ENCODE data around the gene CREBZF. TPM values are rescaled to one million over a fixed set of nuclear protein-coding genes. Genes with fewer than 3 reads are reported as not detected.
A peak's percentile ranks its signal among the peaks of the same experiment; 100 is the strongest.

The CREBZF gene, protein sequence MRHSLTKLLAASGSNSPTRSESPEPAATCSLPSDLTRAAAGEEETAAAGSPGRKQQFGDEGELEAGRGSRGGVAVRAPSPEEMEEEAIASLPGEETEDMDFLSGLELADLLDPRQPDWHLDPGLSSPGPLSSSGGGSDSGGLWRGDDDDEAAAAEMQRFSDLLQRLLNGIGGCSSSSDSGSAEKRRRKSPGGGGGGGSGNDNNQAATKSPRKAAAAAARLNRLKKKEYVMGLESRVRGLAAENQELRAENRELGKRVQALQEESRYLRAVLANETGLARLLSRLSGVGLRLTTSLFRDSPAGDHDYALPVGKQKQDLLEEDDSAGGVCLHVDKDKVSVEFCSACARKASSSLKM
- total RNA-seq (2014; rRNA removed; shearing (Covaris generic)) = 23.7 and 24.0 TPM in 2 replicates
- polyA plus RNA-seq (2015; cell fraction: cytosol; rRNA removed) = 20.6 and 21.1 TPM in 2 replicates
- polyA plus RNA-seq (2015; cell fraction: nucleus; rRNA removed) = 136 and 153 TPM in 2 replicates

DNA sequence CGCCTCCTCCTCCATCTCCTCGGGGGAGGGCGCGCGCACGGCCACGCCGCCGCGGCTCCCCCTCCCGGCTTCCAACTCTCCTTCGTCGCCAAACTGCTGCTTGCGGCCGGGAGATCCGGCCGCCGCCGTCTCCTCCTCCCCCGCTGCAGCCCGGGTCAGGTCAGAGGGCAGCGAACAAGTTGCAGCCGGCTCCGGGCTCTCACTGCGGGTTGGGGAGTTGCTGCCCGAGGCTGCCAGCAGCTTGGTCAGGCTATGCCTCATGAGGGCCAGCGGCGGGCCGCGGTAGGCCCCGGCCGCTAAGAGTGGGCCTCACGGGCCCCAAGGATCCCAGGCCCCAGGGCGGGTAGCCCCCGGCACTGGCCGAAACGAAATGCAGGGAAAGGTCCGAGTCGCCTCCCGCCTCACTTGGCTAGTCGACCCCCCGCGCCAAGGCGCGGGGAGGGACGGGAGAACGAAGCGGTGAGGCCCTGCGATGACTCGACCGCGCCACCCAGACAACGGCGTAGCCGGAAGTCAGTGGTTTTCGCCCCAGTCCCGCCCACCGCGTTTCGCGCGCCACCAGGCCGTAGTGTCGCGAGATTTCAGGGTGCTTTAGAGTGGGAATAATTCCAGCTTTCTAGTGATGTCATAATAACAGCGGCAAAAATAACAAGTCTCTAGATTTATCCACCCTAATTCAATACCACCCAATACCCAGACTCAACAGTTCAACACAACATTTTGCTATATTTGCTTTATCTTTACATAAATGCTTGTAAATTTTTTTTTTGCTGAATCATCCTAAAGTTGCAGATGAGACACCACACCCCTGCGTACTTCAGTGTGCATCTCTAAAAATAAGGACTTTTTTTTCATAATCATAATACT is at the start of gene CREBZF:
Gene CREBZF, minus strand, starts transcription at position 515 of the 867 bp plus-strand sequence. Its CDS starts 254 bp downstream, at position 261.
- peak; percentile 91 for DNase-seq (ENCODE audit: low read depth)

DNA sequence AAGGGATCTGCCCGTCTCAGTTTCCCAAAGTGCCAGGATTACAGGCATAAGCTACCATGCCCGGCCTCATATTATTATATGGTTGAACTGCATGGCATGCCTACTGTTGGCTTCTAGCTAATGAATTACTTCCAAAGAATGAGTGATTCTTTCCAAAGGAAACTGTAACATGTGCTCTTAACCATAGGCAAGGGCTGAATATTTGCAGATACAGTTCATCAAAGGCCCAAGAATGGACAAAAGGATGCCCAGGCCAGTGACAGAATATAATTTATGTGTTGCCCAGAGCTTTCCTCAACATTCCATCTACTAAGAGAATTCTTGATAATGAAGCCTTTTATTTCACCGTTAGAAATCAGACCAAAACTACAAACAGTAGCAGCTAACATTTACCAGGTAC is 48.0 kb upstream of the CREBZF start:
- no peak for DNase-seq (ENCODE audit: low read depth)

DNA sequence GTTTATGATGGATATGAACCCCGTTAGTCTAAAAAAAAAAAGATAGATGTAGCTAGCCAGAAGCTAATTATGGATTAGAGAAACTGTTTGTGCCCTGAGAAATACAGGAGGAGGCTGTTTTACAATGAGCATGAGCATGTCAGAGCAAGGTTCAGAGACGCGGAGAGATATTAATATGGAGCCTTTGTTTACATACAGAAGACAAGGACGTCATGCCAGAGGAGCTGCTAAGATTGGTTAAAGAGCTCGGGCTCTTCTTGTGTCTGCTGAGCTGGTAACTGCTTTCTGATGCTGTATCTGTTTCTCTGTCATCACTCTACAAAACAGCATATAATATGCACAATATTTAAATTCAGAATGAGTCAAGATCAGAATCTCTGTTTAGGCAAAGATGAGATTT is 46.0 kb upstream of the CREBZF start:
- DNase-seq (ENCODE audit: low read depth) = no peak

DNA sequence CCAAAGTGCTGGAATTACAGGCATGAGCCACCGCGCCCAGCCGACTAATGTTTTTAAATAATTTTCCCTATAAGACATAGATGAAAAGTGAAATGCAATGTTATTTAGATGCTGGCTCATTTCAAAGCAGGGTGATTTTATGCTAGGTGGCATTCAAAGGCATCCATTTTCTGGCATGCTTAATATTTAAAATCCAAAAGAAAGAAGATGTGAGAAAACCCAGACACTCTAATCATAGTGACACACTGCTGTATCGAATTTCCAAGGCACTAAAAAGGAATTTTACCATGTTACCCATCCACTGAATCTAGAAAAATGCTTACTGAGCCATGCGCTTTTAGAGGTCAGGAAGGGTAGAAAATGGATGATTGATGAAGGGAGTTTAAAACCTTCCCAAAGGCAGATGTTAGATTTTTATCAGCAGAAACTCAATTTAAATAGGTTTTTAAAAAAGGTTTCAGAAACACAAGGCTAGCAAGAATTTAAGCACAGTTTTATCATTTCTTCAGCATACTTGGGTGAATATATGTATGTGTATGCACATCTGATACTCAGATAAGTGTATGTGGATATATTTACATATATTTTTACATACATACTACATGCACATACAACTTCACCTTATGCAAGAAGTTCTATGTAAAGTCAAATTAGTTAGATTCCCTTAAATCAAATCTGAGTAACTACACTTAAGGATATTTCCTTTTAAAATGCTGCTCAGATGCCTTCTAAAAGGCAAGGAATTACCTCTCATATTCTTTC is 45.2 kb upstream of the CREBZF start:
- DNase-seq (ENCODE audit: low read depth) = no peak

DNA sequence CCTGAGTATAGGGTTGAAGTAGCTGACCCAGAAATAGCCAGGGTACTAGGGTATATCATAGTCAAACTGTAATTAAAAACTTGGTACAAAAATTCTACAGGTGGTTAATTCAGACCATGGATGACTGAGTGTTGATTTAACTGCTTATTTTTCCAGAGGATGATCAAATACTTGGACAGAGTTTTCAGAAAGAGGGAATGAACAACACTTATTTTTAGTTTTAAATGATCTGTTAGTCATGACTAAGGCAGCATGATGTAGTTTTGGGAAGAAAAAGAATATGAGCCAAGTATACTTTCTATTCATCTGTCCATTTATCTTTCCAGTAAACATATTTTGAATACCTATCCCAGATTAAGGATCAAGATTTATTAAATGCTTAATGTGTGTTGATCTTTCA is 40.9 kb upstream of the CREBZF start:
- DNase-seq (ENCODE audit: low read depth) = no peak

DNA sequence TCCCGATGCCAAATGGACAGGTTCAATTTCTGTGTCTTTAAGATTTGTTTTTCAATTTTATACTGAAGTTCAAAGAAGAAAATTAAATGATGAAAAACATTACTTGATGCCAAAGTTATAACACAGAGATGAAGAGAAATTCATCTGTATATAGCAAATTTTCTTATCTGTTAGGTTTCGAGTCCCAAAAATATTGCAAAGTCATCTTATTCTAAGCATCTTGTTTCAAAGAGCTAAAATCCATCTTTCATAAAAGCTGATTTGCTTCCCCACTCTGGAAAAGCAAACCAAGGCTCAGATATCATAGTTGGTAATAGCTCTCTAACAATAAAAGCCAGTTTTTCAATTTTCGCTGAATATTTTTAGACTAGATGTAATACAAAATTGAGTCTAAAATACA is 40.0 kb upstream of the CREBZF start:
- no peak for DNase-seq (ENCODE audit: low read depth)

DNA sequence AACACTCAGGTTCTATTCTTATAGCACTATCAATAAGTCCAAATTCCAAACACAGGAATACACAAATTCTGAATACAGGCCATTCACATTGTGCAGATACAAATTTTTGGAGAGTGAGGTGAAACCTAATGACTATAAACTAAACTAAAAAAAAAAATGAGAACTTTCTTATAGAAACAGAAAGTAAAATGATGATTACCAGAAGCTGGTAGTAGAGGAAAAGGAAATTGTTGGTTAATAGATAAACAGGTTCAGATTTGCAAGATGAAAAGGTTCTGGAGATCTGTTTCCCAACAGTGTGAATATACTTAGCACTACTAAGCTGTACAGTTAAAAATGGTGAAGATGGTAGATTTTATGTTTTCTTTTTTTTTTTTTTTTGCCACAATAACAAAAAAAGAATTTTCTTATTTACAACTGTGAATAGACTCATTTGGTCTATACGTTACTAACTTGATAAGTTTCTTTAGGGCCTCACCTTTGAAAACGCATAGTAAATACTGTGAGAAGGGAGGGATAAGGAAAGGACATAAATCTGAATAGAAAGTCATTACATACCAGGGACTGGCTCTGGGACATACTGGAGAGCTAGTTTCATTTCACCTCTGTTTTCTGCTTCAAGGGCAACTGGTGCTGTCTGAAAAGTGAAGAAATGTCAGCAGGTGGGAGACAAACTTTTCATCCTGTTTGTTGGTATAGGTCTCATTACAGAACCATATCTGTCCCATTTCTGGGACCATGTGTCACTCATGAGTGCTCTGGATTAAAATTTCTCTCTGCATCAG is 35.2 kb upstream of the CREBZF start:
- no peak for DNase-seq (ENCODE audit: low read depth)

DNA sequence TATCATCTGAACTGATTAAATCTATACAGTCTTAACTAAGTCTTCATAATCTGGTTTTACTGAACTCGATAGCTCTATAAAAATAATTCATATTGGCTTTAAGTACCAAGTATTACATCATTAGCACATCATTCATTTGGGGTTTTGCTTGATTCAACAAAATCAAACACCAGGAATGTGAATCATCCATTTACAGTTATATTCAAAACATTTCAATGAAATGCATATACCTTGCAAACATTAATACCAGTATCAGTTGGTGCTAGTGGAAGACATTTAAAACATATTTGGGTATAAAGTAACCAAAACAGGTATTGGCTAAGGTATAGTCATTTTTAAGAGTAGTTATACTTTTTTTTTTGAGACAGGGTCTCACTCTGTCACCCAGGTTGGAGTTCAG is 33.3 kb upstream of the CREBZF start:
- DNase-seq (ENCODE audit: low read depth) = no peak

DNA sequence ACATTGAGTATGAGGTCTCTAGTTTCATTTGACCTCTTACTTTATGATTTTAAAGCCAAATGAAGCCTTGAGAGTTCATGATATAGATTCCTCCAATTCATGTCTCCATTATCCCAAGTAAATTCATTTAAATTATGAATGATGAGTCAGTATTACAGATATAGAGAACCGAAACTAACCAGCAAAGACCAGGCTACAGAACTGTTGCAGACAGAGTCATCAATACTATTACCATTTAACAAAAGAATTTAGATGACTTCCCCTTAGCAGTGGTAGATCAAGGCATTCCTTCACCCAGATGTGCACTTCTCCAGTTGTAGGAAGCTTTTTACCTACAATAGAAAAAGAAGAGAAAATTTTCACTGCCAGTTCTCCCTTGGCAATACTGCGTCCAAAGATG is 32.8 kb upstream of the CREBZF start:
- no peak for DNase-seq (ENCODE audit: low read depth)

DNA sequence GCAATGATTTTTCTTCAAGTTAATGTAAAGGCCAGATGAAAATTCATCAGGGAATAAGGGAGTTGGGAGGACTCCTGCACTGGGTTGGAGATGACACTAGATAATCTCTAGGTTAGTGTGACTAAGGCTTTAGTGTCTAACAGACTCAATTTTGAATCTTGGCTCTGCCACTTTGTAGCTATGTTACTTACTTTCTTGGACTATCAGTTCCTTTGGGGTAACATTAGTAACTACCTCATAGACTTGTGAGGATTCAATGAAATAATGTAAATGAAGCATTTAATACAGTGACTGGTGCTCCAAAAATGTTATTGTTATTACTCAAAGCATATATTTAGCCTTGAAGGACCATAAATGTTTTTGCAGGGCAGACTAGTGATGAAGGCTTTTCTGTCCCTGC is 30.6 kb upstream of the CREBZF start:
- no peak for DNase-seq (ENCODE audit: low read depth)

DNA sequence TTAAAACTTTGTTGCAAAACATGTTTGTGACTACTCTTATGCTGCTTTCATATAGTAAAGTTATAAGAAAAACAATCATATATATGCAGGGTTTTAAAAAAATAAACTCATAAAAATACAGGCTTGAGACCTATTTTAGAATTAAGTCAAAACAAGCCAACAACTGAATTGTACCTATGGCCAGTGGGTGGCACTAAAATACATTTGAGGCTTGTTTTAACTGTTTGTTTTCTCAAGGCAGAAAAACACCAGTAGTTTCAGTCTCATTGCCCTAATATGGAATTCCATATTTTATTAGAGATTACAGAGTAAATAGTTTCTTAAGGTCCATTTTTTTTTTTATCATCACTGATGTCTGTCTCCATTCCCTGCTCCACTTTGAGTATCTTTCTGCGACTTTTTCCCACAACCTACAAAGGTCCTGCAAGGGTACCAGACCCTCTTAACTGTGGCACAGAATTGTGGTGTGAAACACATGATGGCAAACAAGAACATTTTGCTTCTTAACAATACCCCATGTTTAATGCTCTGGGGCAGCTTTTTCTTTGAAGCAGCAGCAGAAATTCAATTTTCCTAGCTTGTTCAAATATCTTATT is 29.6 kb upstream of the CREBZF start:
- peak; percentile 32 for DNase-seq (ENCODE audit: low read depth)

DNA sequence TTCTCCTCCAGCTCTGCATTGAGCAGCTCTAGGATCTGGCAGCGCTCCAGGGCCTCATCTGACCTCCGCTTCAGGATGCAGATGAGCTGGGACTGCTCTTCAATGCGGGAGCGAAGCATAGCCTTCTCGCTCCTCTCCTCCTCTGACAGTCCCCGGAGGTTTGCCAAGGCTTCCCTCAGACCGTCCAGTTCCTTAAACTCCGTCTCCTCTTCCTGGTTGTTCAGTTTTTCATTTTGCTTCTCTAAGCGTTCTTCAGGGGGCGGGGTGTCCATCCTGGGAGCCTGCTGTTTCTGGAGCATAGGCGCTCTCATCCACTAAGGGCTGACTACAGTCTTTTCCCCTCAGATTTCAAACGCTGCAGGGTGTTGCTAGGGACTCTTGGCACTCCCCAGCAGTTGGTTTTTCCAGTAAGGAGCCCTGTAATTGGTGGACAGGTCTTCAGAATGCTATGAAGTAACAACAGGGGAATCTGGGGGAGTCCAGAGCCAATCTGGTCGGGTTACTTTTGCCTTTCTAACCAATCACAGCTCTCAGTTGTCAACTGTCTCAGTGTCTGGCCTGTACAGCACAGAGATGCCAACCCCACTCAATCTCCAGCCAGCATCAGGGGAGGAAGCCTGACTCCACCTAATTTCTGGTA is 21.0 kb upstream of the CREBZF start, which contains the start of gene CCDC89:
Gene CCDC89, minus strand, starts transcription at position 376 of the 640 bp plus-strand sequence. Its CDS starts 65 bp downstream, at position 311.
- DNase-seq (ENCODE audit: low read depth) = peak; percentile 45

DNA sequence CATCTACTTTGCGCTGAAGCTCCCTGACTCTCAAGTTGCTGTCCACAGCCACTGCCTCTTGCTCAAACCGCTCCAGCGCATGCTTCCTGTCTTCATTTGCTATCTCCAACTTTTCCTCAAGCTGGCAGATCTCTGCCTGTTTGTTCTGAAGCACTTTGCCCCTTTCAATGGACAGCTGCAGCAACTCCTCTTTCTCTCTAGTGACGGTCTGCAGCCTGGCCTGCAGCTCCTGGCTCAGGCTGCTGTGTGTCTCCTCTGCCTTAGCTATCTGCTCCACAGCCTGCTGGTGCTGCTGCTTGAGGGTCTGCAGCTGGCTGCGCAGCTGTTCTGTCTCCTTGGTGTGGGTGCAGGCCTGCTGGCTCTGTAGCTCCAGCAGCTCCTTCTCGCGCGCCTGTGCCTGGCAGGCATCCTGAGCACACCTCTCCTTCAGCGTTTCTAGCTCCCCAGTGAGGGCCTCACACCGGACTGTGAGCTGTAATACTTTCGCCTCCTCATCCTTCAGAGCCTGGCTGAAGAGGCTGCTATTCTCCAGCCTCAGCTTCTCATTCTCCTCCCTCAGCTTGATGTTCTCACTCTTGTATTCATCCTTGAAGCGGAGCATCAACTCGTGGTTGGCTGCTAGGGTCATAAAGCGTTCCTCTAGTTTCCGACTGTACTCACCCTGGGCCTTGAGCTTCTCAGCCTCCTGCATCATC is 20.3 kb upstream of the CREBZF start:
- no peak for DNase-seq (ENCODE audit: low read depth)

DNA sequence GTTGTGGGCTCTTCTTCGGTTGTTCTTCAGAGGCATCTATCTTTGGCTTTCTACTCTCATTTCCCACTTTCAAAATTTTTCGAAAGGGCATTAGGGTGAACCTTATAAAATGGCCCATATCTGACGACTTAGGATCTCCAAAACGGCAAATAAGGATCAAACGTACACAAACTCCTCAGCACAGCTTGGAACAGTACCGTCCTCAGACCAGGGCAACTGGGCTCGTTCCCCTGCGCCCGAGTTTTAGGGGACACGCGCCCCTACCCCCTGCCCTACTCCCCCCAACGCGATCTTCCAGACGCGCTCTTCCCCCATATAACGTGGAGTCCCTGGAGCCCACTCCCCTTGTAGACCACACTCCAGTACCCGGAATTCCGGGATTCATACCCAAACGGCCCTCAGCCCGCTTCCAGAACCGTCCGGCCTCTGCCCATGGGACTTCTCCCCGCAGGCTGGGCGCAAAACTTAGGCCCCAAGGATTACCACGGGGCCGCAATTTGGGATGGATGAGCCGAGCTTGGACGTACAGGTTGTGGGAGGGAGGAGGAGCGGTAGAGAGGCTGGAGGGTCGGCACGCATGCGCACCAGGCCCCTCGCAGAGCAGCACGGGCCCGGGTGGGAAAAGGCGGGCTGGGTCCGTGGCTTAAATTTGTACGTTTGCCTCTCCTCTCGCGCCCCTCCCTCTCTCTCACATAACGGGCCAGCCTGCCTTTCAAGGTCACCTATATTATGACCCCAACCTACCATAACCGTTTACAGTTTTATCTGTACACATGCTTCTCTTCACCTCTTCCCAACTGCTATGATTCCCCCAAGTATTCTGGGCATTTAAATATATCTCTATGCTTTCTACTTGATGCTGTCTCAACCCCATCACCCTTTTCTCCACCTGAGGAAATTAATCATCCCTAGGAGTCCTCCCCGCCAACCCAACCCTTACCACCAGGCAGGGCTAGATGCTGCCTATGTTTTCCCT is 17.7 kb upstream of the CREBZF start:
- peak; percentile 48 for DNase-seq (ENCODE audit: low read depth)

DNA sequence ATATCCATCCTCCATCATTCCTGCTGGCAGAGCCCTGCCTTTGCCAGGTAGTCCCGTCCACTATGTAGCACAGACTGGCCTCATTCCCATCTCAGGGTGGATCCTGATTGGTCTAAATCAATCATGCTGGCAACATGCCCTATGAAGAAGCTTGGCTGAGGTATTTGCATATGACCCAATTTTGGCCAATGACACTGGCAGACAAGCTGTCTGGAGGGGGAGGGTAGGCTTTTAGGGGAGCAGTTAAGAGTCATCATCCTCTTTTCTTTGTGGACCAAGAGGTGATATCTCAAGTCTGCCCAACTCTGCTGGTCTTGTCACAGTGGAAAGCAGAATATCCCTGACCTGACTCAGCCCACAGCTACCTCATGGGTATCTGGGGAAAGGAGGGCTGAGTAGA is 16.0 kb upstream of the CREBZF start:
- DNase-seq (ENCODE audit: low read depth) = no peak

DNA sequence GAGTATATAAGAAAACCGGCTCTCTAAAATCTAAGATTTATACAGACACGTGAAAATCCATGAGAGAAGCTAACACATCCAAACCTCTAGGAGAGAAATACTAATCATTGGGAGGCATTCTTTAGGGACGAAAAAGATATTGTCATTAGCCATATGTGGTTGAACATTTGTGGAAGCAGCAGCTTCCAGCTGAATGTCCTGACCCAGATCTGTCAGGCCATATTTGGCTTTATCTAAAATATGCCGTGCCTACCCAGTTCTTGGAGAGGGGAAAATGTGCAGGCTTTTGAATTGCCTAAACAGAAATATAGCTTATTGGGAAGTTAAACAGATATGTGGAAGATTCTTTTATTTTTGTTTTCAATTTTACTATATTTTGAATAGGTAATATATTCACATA is 14.6 kb upstream of the CREBZF start:
- no peak for DNase-seq (ENCODE audit: low read depth)

DNA sequence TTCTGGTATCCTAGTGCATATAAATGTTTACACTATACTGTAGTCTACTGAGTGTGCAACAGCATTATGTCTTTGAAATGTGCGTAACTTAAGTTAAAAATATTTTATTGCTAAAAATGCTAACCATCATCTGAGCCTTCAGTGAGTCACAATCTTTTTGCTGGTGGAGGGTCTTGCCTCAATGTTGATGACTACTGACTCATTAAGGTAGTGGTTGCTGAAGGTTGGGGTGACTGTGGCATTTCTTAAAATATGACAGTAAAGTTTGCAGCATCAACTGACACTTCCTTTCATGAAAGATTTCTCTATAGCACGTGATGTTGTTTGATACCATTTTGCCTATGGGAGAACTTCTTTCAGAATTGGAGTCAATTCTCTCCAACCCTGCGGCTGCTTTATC is 8.5 kb upstream of the CREBZF start:
- DNase-seq (ENCODE audit: low read depth) = peak; percentile 31

Measured in HT1080 (cell line).